ENCODE results near the gene NEU2.
"Not testable (repeated sequence)": the region's sequence is repeated elsewhere in the genome, so short reads cannot be mapped to it uniquely, and the experiment has no call there.

The NEU2 gene

DNA sequence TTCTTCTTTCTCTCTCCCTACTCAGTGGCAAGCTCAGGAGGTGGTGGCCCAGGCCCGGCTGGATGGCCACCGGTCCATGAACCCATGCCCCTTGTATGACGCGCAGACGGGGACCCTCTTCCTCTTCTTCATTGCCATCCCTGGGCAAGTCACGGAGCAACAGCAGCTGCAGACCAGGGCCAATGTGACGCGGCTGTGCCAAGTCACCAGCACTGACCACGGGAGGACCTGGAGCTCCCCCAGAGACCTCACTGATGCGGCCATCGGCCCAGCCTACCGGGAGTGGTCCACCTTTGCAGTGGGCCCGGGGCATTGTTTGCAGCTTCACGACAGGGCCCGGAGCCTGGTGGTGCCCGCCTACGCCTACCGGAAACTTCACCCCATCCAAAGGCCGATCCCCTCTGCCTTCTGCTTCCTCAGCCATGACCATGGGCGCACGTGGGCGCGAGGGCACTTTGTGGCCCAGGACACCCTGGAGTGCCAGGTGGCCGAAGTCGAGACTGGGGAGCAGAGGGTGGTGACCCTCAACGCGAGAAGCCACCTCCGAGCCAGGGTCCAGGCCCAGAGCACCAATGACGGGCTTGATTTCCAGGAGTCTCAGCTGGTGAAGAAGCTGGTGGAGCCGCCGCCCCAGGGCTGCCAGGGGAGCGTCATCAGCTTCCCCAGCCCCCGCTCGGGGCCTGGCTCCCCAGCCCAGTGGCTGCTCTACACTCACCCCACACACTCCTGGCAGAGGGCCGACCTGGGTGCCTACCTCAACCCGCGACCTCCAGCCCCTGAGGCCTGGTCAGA is 1.8 kb downstream of the NEU2 start:
- no peak for DNase-seq (ENCODE audit: low spot score)

DNA sequence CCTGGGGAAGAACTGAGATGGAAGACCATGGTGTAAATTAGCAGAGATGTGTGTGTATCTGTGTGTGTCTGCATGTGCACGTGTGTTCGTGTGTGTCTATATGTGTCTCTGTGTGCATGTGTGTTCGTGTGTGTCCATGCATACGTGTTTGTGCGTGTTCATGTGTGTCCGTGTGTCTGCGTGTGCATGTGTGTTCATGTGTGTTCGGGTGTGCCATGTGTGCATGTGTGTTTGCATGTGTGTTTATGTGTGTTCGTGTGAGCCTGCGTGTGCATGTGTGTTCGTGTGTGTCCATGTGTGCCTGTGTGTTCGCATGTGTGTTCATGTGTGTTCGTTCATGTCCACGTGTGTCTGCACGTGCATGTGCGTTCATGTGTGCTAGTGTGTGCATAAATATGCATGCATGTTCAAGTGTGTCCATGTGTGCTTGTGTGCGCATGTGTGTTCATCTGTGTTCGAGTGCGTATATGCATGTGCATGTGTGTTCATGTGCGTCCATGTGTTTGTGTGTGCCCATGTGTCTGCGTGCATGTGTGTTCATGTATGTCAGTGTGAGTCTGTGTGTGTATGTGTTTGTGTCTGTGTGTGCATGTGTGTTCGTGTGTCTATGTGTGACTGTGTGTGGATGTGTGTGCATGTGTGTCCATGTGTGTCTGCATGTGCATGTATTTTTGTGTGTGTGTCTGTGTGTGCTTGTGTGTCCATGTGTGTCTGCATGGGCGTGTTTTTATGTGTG is 3.1 kb downstream of the NEU2 start:
- no peak for DNase-seq (ENCODE audit: low spot score)

DNA sequence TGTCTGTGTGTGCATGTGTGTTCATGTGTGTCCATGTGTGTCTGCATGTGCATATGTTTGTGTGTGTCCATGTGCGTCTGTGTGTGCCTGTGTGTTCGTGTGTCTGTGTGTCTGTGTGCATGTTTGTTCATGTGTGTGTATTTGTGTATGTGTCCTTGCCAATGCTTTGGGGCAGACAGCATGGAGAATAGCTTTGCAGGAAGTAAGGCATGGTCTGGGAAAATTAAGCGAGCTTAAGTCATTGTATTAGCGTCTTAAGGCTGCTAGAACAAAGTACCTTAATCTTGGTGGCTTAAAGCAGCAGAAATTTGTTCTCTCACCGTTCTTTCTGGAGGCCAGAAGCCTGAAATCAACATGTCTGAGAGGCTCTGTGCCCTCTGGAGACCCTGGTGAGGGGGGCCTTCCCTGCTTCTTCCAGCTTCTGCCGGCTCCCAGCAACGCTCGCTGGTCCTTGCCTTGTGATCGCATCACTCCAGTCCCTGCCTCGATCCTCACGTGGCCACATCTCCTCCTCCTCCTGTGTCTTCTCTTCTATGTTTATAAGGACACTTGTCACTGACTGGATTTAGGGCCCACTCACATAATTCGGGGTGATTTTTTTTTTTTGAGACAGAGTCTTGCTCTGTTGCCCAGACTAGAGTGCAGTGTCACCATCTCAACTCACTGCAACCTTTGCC is 3.8 kb downstream of the NEU2 start:
- DNase-seq (ENCODE audit: low spot score), result no peak

- DNase-seq (ENCODE audit: low spot score), result no peak
Measured at GRCh38 chr2:233037078-233037477, 4.6 kb downstream of the NEU2 start.

DNA sequence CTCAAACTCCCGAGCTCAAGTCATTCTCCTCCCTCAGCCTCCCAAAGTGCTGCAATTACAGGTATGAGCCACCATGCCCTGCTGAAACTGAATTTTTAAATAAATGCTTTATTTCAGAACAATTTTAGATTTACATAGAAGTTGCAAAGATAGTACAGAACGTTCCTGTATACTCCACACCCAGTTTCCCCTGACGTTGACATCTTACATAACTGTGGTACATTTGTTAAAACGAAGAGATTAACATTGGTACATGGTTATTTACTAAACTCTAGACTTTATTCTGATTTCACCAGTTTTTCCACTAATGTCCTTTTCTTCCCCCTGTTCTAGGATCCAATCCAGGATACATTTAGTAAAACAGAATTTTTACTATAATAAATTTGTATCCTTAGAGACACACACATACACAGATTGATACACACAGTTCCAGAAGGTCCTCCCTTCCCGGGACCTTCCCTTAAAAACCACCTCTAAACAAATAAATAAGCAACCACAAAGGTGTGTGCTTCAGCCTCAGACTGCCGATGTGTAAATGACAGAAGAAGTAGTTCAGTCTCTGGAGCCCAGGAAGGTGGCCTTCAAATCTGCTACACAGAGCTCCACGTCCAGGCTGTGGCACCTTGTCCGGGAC is 6.9 kb downstream of the NEU2 start:
- DNase-seq (ENCODE audit: low spot score), result no peak

DNA sequence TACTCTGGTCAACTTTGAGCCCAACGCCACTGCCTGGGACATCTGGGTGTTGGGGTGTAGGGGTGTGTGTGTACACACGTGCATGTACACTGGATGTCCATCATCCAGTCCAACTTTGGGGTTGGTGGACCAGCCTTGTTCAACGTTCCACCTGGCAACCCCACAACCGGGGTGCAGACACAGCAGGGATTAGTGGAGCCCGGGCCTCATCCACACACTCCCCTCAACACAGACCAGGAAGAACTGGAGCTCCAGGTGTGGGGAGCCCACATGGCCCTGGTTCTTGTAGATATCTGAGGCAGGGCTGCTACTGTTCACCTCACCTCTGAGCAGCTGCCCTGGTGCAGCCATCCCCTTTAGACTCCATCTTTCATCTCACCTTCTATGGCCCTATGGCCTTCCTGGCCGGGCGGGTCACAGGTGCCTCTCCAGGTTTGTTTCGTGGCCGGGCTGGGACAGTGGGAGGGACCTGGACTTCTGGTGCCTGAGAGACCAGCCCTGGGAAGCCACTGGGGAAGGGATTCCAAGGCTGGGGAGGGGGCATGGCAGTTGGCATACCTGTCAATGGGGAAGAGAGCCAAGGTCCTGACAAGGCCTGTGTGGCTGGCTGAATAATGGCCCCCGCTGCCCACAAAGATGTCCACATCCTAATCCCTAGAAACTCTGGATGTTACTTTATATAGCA is 7.5 kb downstream of the NEU2 start:
- no peak for DNase-seq (ENCODE audit: low spot score)

DNA sequence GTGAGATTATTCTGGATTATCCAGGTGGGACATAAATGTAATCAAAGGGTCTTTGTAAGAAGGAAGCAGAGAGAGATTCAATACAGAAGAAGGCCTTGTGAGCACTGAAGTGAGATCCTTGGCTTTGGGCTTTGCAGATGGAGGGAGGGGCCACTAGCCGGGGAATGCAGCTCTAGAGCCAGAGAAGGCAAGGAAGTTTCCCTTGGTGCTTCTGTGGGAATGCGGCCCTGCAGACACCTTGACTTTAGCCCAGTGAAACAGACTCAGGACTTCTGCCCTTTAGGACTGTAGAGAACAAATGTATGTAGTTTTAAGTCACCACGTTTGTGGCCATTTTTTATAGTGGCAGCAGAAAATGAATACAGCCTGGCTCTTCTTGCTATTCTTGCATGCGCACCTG is 8.1 kb downstream of the NEU2 start:
- DNase-seq (ENCODE audit: low spot score), result no peak

- DNase-seq (ENCODE audit: low spot score), result no peak
Measured at GRCh38 chr2:233041722-233042323, 9.4 kb downstream of the NEU2 start.

- no peak for DNase-seq (ENCODE audit: low spot score)
Measured at GRCh38 chr2:233042549-233042948, 10.1 kb downstream of the NEU2 start.

DNA sequence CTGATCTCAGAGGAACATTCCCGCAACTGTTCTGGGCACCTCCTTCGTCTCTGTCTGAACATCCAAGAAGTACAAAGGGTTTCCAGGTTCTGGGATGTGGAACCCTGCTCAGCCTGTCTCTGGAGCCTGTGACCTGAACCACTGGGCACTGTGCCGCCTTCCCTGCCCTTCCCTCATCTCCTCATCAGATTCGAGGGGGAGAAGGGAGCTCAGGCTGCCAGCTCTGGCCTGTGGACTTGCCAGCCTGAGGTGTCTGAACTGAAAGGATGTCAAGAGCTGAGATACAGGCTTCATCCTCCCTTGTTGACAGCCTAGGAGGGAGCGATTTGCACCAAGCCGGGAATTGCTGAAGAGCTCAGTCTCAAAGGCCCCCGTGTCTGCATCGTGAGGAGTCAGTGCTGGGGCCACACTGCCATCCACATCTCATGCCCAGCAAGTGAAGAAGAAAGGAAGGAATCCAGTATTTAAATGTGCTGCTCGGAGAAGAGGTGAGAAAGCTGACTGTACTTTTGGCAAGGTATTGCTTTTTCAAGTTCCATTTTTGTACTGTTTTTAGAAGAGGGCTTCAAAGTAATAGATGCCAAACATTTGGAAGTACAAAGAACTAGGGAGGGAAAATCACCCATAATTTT is 12.6 kb downstream of the NEU2 start:
- no peak for DNase-seq (ENCODE audit: low spot score)

DNA sequence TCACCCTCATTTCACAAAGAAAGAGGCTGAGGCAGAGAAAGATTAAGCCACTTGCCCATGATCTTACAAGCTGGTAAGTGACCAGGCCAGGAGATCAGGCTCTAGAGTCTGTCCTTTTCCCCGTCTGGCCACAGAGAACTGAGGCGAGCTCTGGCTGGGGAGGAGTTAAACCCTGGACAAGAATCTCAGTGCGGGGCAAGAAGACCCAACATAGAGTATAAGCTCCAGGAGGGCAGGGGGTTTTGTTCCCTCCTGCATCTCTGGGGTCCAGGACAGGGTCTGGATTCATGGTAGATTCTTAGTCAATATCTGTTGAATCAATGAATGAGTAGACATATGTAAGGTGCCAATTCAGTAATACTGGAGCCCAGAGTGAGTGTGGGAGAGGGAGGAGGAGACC is 14.7 kb downstream of the NEU2 start:
- DNase-seq (ENCODE audit: low spot score), result no peak

- DNase-seq (ENCODE audit: low spot score), result no peak
Measured at GRCh38 chr2:233047667-233048066, 15.2 kb downstream of the NEU2 start.

GRCh38 chr2:233048569-233049193 is 16.2 kb downstream of the NEU2 start:
- no peak for DNase-seq (ENCODE audit: low spot score)

DNA sequence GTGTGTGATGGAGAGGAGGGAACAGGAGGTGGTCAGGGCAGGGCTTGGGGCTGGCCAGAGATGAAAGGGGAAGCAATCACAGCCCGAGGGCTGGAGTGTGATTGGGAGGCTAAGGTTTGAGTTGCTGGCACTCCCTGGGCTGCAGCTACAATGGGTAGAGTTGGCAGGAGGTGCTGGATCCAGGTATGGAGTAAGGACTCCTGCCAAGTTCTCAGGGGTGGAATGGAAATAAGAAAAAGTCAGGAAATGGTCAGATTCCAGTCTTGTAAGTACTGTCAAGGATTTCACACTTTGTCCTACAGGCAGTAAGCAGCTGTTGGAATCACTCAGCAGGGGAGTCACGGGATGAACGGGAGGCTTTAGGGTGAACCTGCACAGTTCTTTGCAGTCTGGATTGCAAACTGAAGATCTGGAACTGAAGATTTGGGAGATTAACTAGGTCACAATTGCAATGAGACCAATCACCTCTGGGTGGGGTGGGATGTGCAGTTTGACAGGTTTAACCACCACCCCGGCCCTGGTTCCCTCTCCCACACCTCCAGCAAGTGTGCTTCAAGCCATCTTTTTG is 16.8 kb downstream of the NEU2 start:
- no peak for DNase-seq (ENCODE audit: low spot score)

GRCh38 chr2:233051241-233052149 is 19.0 kb downstream of the NEU2 start:
- no peak for DNase-seq (ENCODE audit: low spot score)

DNA sequence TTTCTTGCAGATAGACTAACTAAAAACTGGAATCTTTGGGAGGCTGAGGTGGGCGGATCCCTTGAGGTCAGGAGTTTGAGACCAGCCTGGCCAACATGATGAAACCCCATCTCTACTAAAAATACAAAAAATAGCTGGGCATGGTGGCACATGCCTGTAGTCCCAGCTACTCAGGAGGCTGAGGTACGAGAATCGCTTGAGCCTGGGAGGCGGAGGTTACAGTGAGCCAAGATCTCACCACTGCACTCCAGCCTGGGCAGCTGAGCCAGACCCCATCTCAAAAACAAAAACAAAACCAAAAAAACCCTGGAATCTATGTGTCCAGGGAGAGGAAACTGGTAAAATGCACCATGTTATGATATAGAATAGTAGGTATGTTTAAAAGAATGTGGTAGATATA is 20.0 kb downstream of the NEU2 start:
- not testable (repeated sequence) for DNase-seq (ENCODE audit: low spot score)

- DNase-seq (ENCODE audit: low spot score), result peak; percentile 96
Measured at GRCh38 chr2:233053928-233054784, 21.7 kb downstream of the NEU2 start.

GRCh38 chr2:233055362-233055761 is 22.9 kb downstream of the NEU2 start:
- DNase-seq (ENCODE audit: low spot score), result no peak

Measured in HuH-7 (cell line).